IPS-18a (cell line): ENCODE measurements around the gene VWC2L.

Source experiments
- H3K27ac ChIP-seq: one replicate; pipeline ENCODE4 v1.5.1; 2013; ENCODE audit warnings: low read length
- H3K27me3 ChIP-seq: one replicate; pipeline ENCODE4 v1.6.1; 2013; ENCODE audit warnings: mild to moderate bottlenecking, low read length; ENCODE audit not compliant: control insufficient read depth, insufficient read depth
- H3K36me3 ChIP-seq: one replicate; pipeline ENCODE4 v1.6.1; 2013; ENCODE audit warnings: low read depth, low read length; ENCODE audit not compliant: control insufficient read depth
- H3K4me1 ChIP-seq: one replicate; pipeline ENCODE4 v1.6.1; 2013; ENCODE audit warnings: low read depth, low read length; ENCODE audit not compliant: control insufficient read depth
- H3K4me3 ChIP-seq: one replicate; pipeline ENCODE4 v1.5.1; 2013; ENCODE audit warnings: low read length
- H3K9ac ChIP-seq: one replicate; pipeline ENCODE4 v1.6.1; 2013; ENCODE audit warnings: mild to moderate bottlenecking, low read length, moderate library complexity
- H3K9me3 ChIP-seq: one replicate; pipeline ENCODE4 v1.6.1; 2013; ENCODE audit warnings: low read depth, low read length; ENCODE audit not compliant: control insufficient read depth

Gene VWC2L

GRCh38 chr2:214543386-214543955 lies 132.6 kb downstream of the VWC2L start:
- H3K9ac ChIP-seq, result no peak overlapping the region
- no peaks in the 10 kb centered on the region for H3K27me3 ChIP-seq
- no peaks in the 10 kb centered on the region for H3K9me3 ChIP-seq
- H3K4me3 ChIP-seq, result no peak overlapping the region
- no peak overlapping the region for H3K27ac ChIP-seq
- no peaks in the 10 kb centered on the region for H3K36me3 ChIP-seq
- H3K4me1 ChIP-seq, result no peaks in the 10 kb centered on the region

DNA sequence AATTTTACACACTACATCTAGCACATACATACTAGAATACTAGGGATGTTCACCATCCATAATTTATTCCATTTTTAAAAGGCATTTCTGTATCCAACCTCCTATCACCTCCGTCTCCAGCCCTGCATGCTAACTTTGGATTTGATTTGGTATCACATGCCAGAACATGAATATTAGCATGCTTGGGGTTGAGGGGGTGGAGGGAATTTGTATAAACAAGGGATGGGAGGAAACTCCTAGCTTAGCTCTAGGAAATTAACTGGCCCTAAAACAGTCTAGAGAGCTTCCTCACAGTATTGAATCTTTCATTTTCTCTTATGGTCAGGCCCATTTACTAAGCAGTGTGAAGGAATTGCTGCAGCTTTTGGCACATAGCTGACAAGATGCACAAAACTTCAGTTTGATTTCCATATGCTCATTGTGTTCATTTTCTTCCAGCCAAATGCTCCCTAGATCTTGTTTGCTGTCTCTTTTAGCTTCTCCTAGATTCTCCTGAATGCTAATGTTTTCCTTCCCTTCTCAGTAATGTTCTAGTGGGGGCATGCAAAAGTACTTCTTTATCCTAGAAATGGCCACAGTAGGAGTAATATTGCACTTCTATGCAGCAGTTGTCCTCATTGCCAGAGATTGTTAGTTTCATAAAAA lies 135.2 kb downstream of the VWC2L start:
- no peaks in the 10 kb centered on the region for H3K36me3 ChIP-seq
- H3K9me3 ChIP-seq, result no peaks in the 10 kb centered on the region
- H3K9ac ChIP-seq, result no peak overlapping the region
- no peak overlapping the region for H3K27ac ChIP-seq
- H3K4me3 ChIP-seq, result no peak overlapping the region
- no peaks in the 10 kb centered on the region for H3K4me1 ChIP-seq
- H3K27me3 ChIP-seq, result no peaks in the 10 kb centered on the region

GRCh38 chr2:214547931-214548330 lies 137.1 kb downstream of the VWC2L start:
- H3K9me3 ChIP-seq, result no peaks in the 10 kb centered on the region
- no peak overlapping the region for H3K9ac ChIP-seq
- H3K4me1 ChIP-seq, result no peaks in the 10 kb centered on the region
- no peaks in the 10 kb centered on the region for H3K27me3 ChIP-seq
- H3K36me3 ChIP-seq, result no peaks in the 10 kb centered on the region
- no peak overlapping the region for H3K27ac ChIP-seq
- no peak overlapping the region for H3K4me3 ChIP-seq

- Histone ChIP-seq H3K27me3 (no peaks in the 10 kb centered on the region), H3K9ac (no peak overlapping the region), H3K4me3 (no peak overlapping the region), H3K27ac (no peak overlapping the region), H3K4me1 (no peaks in the 10 kb centered on the region), H3K36me3 (no peaks in the 10 kb centered on the region), H3K9me3 (no peaks in the 10 kb centered on the region)
Measured at GRCh38 chr2:214549946-214550345, 139.1 kb downstream of the VWC2L start.

- Histone ChIP-seq H3K9me3 (no peaks in the 10 kb centered on the region), H3K27me3 (no peaks in the 10 kb centered on the region), H3K4me3 (no peak overlapping the region), H3K4me1 (no peaks in the 10 kb centered on the region), H3K27ac (no peak overlapping the region), H3K36me3 (no peaks in the 10 kb centered on the region), H3K9ac (no peak overlapping the region)
Measured at GRCh38 chr2:214550786-214551185, 139.9 kb downstream of the VWC2L start.

GRCh38 chr2:214557884-214558283 lies 147.0 kb downstream of the VWC2L start:
- no peaks in the 10 kb centered on the region for H3K36me3 ChIP-seq
- H3K9me3 ChIP-seq, result no peaks in the 10 kb centered on the region
- H3K4me1 ChIP-seq, result no peaks in the 10 kb centered on the region
- H3K27me3 ChIP-seq, result no peaks in the 10 kb centered on the region
- H3K27ac ChIP-seq, result no peak overlapping the region
- H3K9ac ChIP-seq, result no peak overlapping the region
- no peak overlapping the region for H3K4me3 ChIP-seq

GRCh38 chr2:214558341-214558740 lies 147.5 kb downstream of the VWC2L start:
- H3K36me3 ChIP-seq, result no peaks in the 10 kb centered on the region
- no peaks in the 10 kb centered on the region for H3K9me3 ChIP-seq
- no peaks in the 10 kb centered on the region for H3K4me1 ChIP-seq
- no peak overlapping the region for H3K27ac ChIP-seq
- H3K4me3 ChIP-seq, result no peak overlapping the region
- no peaks in the 10 kb centered on the region for H3K27me3 ChIP-seq
- H3K9ac ChIP-seq, result no peak overlapping the region

GRCh38 chr2:214560176-214560575 lies 149.3 kb downstream of the VWC2L start:
- Histone ChIP-seq H3K4me1 (no peaks in the 10 kb centered on the region), H3K9me3 (no peaks in the 10 kb centered on the region), H3K27me3 (no peaks in the 10 kb centered on the region), H3K4me3 (no peak overlapping the region), H3K36me3 (no peaks in the 10 kb centered on the region), H3K9ac (no peak overlapping the region), H3K27ac (no peak overlapping the region)

GRCh38 chr2:214560618-214561190 lies 149.8 kb downstream of the VWC2L start:
- no peaks in the 10 kb centered on the region for H3K27me3 ChIP-seq
- no peak overlapping the region for H3K4me3 ChIP-seq

GRCh38 chr2:214565246-214565645 lies 154.4 kb downstream of the VWC2L start:
- no peak overlapping the region for H3K27ac ChIP-seq
- H3K4me1 ChIP-seq, result no peaks in the 10 kb centered on the region
- no peak overlapping the region for H3K9ac ChIP-seq

More at GRCh38 chr2:214560618-214561190, 149.8 kb downstream of the VWC2L start:
- no peak overlapping the region for H3K27ac ChIP-seq
- H3K9ac ChIP-seq, result no peak overlapping the region
- no peaks in the 10 kb centered on the region for H3K4me1 ChIP-seq
- no peaks in the 10 kb centered on the region for H3K36me3 ChIP-seq
- H3K9me3 ChIP-seq, result no peaks in the 10 kb centered on the region

DNA sequence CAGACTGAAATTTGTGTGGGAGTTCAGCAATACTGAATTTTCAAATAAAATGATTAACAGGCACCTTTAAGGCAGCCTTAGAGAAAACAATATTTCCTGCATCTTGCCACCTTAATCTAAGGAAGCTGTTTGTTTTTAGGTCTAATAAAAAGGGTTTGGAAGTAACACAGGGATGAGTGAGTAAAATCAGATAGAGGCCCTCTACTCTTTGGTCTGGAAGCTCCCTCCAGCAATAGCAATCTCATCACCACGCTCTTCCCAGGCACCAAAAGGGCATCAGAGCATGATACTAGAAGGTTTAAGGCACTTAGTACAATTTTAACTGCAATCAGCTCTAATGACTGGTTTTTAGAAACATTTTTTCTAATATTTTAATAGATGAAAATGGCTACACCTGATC lies 155.6 kb downstream of the VWC2L start:
- H3K9me3 ChIP-seq, result no peaks in the 10 kb centered on the region
- no peaks in the 10 kb centered on the region for H3K27me3 ChIP-seq
- H3K36me3 ChIP-seq, result no peaks in the 10 kb centered on the region
- H3K9ac ChIP-seq, result no peak overlapping the region
- H3K4me1 ChIP-seq, result no peaks in the 10 kb centered on the region
- H3K27ac ChIP-seq, result no peak overlapping the region
- no peak overlapping the region for H3K4me3 ChIP-seq

More at GRCh38 chr2:214565246-214565645, 154.4 kb downstream of the VWC2L start:
- Histone ChIP-seq H3K27me3 (no peaks in the 10 kb centered on the region), H3K9me3 (no peaks in the 10 kb centered on the region), H3K36me3 (no peaks in the 10 kb centered on the region), H3K4me3 (no peak overlapping the region)
